HepG2 (cell line): ENCODE measurements around the gene APOC1. TPM values are rescaled to one million over a fixed set of nuclear protein-coding genes. Genes with fewer than 3 reads are reported as not detected.

Experiments used
- AHR ChIP-seq: IDR thresholded peaks from 2 replicates; pipeline ENCODE4 v1.6.1; 2018; ENCODE audit warnings: missing genetic modification reagents, missing compliant biosample characterization
- ELF1 ChIP-seq: sonication (generic); formaldehyde crosslinking; IDR thresholded peaks from 2 replicates; pipeline ENCODE4 v1.4.0; 2020; ENCODE audit warnings: missing genetic modification reagents
- HOXA3 ChIP-seq: sonication (generic); formaldehyde crosslinking; IDR thresholded peaks from 2 replicates; pipeline ENCODE4 v1.5.0; 2020; ENCODE audit warnings: missing genetic modification reagents
- KDM6A ChIP-seq: IDR thresholded peaks from 2 replicates; pipeline ENCODE4 v1.6.1; 2016; ENCODE audit warnings: low read depth
- KLF13 ChIP-seq: sonication (generic); formaldehyde crosslinking; IDR thresholded peaks from 2 replicates; pipeline ENCODE4 v1.4.0; 2020; ENCODE audit warnings: mild to moderate bottlenecking, missing genetic modification reagents
- NAIF1 ChIP-seq: sonication (generic); formaldehyde crosslinking; IDR thresholded peaks from 2 replicates; pipeline ENCODE4 v1.5.0; 2020; ENCODE audit warnings: mild to moderate bottlenecking, missing genetic modification reagents, borderline replicate concordance
- SAFB2 ChIP-seq: sonication (generic); formaldehyde crosslinking; IDR thresholded peaks from 2 replicates; pipeline ENCODE4 v1.5.1; 2020; ENCODE audit warnings: missing genetic modification reagents, low read depth, mild to moderate bottlenecking, borderline replicate concordance
- TCF12 ChIP-seq, 2 experiments: fragments of 450-650 bp in 1 of 2; sonication (generic) in 1 of 2; formaldehyde crosslinking in 1 of 2; IDR thresholded peaks; 2 replicates each; pipeline versions ENCODE4 v1.6.1 to v1.8.0; 2017 to 2022; ENCODE audit warnings: antibody characterized with exemption in 1 of 2, mild to moderate bottlenecking in 1 of 2, missing genetic modification reagents in 1 of 2, moderate library complexity in 1 of 2
- ZBTB42 ChIP-seq: sonication (generic); formaldehyde crosslinking; IDR thresholded peaks from 2 replicates; pipeline ENCODE4 v1.5.0; 2020; ENCODE audit warnings: mild to moderate bottlenecking, missing genetic modification reagents
- ZEB1 ChIP-seq: IDR thresholded peaks from 2 replicates; pipeline ENCODE4 v1.6.1; 2012; ENCODE audit warnings: mild to moderate bottlenecking, low read depth, inconsistent platforms; ENCODE audit not compliant: insufficient replicate concordance
- ZNF251 ChIP-seq: sonication (generic); formaldehyde crosslinking; IDR thresholded peaks from 2 replicates; pipeline ENCODE4 v1.9.0; 2021; ENCODE audit warnings: mild to moderate bottlenecking, missing genetic modification reagents
- ZNF317 ChIP-seq: sonication (generic); formaldehyde crosslinking; IDR thresholded peaks from 2 replicates; pipeline ENCODE4 v1.5.0; 2020; ENCODE audit warnings: mild to moderate bottlenecking, missing genetic modification reagents
- ZNF383 ChIP-seq: sonication (generic); formaldehyde crosslinking; IDR thresholded peaks from 2 replicates; pipeline ENCODE4 v1.4.0; 2020; ENCODE audit warnings: missing genetic modification reagents, mild to moderate bottlenecking, borderline replicate concordance
- ZNF510 ChIP-seq: sonication (generic); formaldehyde crosslinking; IDR thresholded peaks from 2 replicates; pipeline ENCODE4 v1.4.0; 2020; ENCODE audit warnings: low read depth, mild to moderate bottlenecking, missing genetic modification reagents
- ZNF7 ChIP-seq: IDR thresholded peaks from 2 replicates; pipeline ENCODE4 v1.6.1; 2016; ENCODE audit warnings: missing biosample characterization, missing genetic modification reagents
- ZSCAN12 ChIP-seq: sonication (generic); formaldehyde crosslinking; IDR thresholded peaks from 2 replicates; pipeline ENCODE4 v1.9.0; 2021; ENCODE audit warnings: mild to moderate bottlenecking, missing genetic modification reagents
- ZSCAN25 ChIP-seq: sonication (generic); formaldehyde crosslinking; IDR thresholded peaks from 2 replicates; pipeline ENCODE4 v1.8.0; 2022; ENCODE audit warnings: mild to moderate bottlenecking, missing genetic modification reagents
- polyA plus RNA-seq, 8 experiments: library from polyadenylated mRNA; depleted of rRNA in 3 of 8; stranded (reverse) in 7 of 8; unstranded in 1 of 8; fragments of >200 nt; fragmentation: Illumina TruSeq in 4 of 8; extraction: Trizol in 4 of 8; gene quantifications; 2 replicates each; pipeline versions ENCODE4 v1.2.1 to v1.2.3, GENCODE V29; 2011 to 2016; ENCODE audit warnings: low read depth in 4 of 8, missing spikeins in 1 of 8, mixed read lengths in 1 of 8; ENCODE audit not compliant: insufficient read depth in 1 of 8
- total RNA-seq, 5 experiments: library from RNA; depleted of rRNA; stranded (reverse); fragments of >200 nt; fragmentation: Illumina TruSeq; extraction: Trizol; gene quantifications; 2 replicates each; pipeline ENCODE4 v1.2.3, GENCODE V29; 2016; ENCODE audit warnings: low read depth in 1 of 5
- TF ChIP-seq, protein P1 (sequence below), 2 experiments: IDR thresholded peaks; 2 replicates each; pipeline ENCODE4 v1.6.1; 2011 to 2012; ENCODE audit warnings: low read length in 2 of 2, borderline replicate concordance in 1 of 2, low read depth in 1 of 2, mild to moderate bottlenecking in 1 of 2, moderate library complexity in 1 of 2
- TF ChIP-seq, protein P2 (sequence below): sonication (generic); formaldehyde crosslinking; IDR thresholded peaks from 2 replicates; pipeline ENCODE4 v1.5.0; 2020; ENCODE audit warnings: mild to moderate bottlenecking, missing genetic modification reagents, borderline replicate concordance
- TF ChIP-seq, protein P3 (sequence below): IDR thresholded peaks from 2 replicates; pipeline ENCODE4 v1.6.1; 2016
- TF ChIP-seq, protein P4 (sequence below): sonication (generic); formaldehyde crosslinking; IDR thresholded peaks from 2 replicates; pipeline ENCODE4 v1.8.0; 2022; ENCODE audit warnings: missing genetic modification reagents, mild to moderate bottlenecking, inconsistent platforms, borderline replicate concordance

Gene APOC1
- total and polyA plus RNA-seq, 2 of the 13 experiments (the other 11 are each of a cell fraction or from before 2014, with no cell fraction given), result 600 to 1,235 TPM

DNA sequence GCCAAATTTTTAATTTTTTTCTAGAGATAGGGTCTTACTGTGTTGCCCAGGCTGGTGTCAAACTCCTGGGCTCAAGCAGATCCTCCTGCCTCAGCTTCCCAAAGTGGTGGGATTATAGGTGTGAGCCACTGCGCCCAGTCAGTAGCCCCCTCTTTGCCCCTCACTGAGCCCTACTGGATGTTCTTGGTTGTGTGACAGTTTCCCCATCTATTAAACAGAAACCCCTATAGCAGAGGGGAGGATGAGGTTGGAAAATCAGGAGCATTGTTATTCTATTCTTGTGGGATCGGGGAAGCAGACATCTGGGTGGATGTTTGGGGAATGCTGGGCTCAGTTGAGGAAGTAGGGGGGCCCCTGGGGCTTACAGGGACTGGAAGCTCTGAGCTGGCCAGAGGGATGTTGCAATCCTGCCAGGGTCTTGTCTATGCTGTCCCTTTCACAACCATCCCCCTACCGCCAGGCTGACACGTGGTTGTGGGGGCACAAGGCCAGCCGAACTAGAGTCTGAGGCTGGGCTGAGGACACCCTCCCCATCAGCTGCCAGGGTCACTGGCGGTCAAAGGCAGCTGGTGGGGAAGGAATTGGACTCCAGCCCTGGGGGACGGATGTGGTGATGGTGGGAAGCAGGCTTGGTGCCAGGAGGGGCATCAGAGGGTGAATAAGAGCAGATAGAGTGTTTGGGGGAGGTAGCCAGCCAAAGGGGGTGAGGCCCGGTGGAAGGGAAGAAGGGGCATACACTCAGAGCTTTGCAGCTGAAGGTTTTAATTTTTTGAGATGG, 10.9 kb downstream of the APOC1 start (continued):
- TF ChIP-seq, protein P1, sequence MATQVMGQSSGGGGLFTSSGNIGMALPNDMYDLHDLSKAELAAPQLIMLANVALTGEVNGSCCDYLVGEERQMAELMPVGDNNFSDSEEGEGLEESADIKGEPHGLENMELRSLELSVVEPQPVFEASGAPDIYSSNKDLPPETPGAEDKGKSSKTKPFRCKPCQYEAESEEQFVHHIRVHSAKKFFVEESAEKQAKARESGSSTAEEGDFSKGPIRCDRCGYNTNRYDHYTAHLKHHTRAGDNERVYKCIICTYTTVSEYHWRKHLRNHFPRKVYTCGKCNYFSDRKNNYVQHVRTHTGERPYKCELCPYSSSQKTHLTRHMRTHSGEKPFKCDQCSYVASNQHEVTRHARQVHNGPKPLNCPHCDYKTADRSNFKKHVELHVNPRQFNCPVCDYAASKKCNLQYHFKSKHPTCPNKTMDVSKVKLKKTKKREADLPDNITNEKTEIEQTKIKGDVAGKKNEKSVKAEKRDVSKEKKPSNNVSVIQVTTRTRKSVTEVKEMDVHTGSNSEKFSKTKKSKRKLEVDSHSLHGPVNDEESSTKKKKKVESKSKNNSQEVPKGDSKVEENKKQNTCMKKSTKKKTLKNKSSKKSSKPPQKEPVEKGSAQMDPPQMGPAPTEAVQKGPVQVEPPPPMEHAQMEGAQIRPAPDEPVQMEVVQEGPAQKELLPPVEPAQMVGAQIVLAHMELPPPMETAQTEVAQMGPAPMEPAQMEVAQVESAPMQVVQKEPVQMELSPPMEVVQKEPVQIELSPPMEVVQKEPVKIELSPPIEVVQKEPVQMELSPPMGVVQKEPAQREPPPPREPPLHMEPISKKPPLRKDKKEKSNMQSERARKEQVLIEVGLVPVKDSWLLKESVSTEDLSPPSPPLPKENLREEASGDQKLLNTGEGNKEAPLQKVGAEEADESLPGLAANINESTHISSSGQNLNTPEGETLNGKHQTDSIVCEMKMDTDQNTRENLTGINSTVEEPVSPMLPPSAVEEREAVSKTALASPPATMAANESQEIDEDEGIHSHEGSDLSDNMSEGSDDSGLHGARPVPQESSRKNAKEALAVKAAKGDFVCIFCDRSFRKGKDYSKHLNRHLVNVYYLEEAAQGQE (IDR thresholded peaks at IDR 0.05; ENCODE audit: borderline replicate concordance in 1 of 2, low read depth in 1 of 2, low read length in 2 of 2), result peak in 1 of 2 experiments; percentile 74; a peak in 1 of 4 replicates
- TF ChIP-seq AHR (CRISPR knock-in tag), result peak; percentile 68; the same call in 1 of the 2 replicates
- peak; percentile 72 for TF ChIP-seq ELF1 (CRISPR knock-in tag)
- no peak; the same call in 1 of the 2 replicates for TF ChIP-seq NAIF1 (CRISPR knock-in tag)
- TF ChIP-seq ZNF383 (CRISPR knock-in tag), result no peak
- no peak for TF ChIP-seq KLF13 (CRISPR knock-in tag)
- no peak for TF ChIP-seq ZEB1
- TF ChIP-seq ZSCAN12, result peak; percentile 58; the same call in 1 of the 2 replicates
- TF ChIP-seq TCF12 (IDR thresholded peaks at IDR 0.05), result no peak
- peak; percentile 99 for TF ChIP-seq TCF12 (CRISPR knock-in tag; IDR thresholded peaks at IDR 0.05)
- TF ChIP-seq ZNF510 (CRISPR knock-in tag), result 0 out of 2 replicates have a peak, but pooled peaks have one; percentile 33
- TF ChIP-seq, protein P2, sequence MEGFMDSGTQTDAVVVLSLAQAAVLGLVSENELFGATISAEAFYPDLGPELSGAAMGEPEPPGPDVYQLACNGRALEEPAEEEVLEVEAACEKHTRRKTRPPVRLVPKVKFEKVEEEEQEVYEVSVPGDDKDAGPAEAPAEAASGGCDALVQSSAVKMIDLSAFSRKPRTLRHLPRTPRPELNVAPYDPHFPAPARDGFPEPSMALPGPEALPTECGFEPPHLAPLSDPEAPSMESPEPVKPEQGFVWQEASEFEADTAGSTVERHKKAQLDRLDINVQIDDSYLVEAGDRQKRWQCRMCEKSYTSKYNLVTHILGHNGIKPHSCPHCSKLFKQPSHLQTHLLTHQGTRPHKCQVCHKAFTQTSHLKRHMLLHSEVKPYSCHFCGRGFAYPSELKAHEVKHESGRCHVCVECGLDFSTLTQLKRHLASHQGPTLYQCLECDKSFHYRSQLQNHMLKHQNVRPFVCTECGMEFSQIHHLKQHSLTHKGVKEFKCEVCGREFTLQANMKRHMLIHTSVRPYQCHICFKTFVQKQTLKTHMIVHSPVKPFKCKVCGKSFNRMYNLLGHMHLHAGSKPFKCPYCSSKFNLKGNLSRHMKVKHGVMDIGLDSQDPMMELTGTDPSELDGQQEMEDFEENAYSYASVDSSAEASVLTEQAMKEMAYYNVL, result peak; percentile 96
- peak; percentile 92 for TF ChIP-seq ZSCAN25 (CRISPR knock-in tag)
- TF ChIP-seq ZNF251 (CRISPR knock-in tag), result no peak
- peak; percentile 90 for TF ChIP-seq ZNF317 (CRISPR knock-in tag)
- no peak for TF ChIP-seq SAFB2 (CRISPR knock-in tag)
- TF ChIP-seq, protein P3, sequence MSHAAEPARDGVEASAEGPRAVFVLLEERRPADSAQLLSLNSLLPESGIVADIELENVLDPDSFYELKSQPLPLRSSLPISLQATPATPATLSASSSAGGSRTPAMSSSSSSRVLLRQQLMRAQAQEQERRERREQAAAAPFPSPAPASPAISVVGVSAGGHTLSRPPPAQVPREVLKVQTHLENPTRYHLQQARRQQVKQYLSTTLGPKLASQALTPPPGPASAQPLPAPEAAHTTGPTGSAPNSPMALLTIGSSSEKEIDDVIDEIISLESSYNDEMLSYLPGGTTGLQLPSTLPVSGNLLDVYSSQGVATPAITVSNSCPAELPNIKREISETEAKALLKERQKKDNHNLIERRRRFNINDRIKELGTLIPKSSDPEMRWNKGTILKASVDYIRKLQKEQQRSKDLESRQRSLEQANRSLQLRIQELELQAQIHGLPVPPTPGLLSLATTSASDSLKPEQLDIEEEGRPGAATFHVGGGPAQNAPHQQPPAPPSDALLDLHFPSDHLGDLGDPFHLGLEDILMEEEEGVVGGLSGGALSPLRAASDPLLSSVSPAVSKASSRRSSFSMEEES (CRISPR knock-in tag), result peak; percentile 99
- TF ChIP-seq ZNF7 (CRISPR knock-in tag), result no peak
- TF ChIP-seq KDM6A (CRISPR knock-in tag), result peak; percentile 98
- peak; percentile 98 for TF ChIP-seq HOXA3 (CRISPR knock-in tag)
- peak; percentile 56; the same call in 1 of the 2 replicates for TF ChIP-seq ZBTB42 (CRISPR knock-in tag)
- TF ChIP-seq, protein P4, sequence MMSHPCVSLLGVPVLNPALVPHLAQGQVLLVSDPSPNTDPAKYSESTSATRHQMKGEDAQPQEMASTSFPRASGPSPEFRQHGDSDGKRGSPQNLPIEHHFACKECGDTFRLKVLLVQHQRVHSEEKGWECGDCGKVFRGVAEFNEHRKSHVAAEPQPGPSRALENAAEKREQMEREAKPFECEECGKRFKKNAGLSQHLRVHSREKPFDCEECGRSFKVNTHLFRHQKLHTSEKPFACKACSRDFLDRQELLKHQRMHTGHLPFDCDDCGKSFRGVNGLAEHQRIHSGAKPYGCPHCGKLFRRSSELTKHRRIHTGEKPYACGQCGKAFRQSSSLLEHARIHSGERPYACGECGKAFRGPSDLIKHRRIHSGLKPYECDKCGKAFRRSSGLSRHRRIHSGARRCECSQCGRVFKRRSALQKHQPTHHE (CRISPR knock-in tag), result peak; percentile 83; the same call in 1 of the 2 replicates
